Neuronal stem cell (in vitro differentiated cells): ENCODE results near the gene GRID1.

Experiments
- DNase-seq: peaks from one replicate; pipeline ENCODE4 v3.0.0-alpha.2; 2013; ENCODE audit warnings: low spot score
- H2AFZ ChIP-seq: one replicate; pipeline ENCODE4 v1.6.1; 2013; ENCODE audit warnings: mild to moderate bottlenecking, low read length, inconsistent platforms
- H2AK5ac ChIP-seq: 2 replicates; pipeline ENCODE4 v1.6.1; 2013; ENCODE audit warnings: low read depth, mild to moderate bottlenecking, inconsistent platforms, low read length, moderate library complexity, mixed read lengths
- H2BK120ac ChIP-seq: 2 replicates; pipeline ENCODE4 v1.6.1; 2013; ENCODE audit warnings: low read depth, mild to moderate bottlenecking, inconsistent platforms, low read length, moderate library complexity, mixed read lengths
- H2BK12ac ChIP-seq: one replicate; pipeline ENCODE4 v1.6.1; 2013; ENCODE audit warnings: low read length, inconsistent platforms
- H2BK15ac ChIP-seq: 2 replicates; pipeline ENCODE4 v1.6.1; 2013; ENCODE audit warnings: mild to moderate bottlenecking, low read length, inconsistent platforms, mixed read lengths
- H2BK5ac ChIP-seq: one replicate; pipeline ENCODE4 v1.6.1; 2013; ENCODE audit warnings: inconsistent platforms, mild to moderate bottlenecking, low read length, moderate library complexity
- H3K14ac ChIP-seq: one replicate; pipeline ENCODE4 v1.6.1; 2013; ENCODE audit warnings: low read length, inconsistent platforms
- H3K18ac ChIP-seq: 2 replicates; pipeline ENCODE4 v1.6.1; 2013; ENCODE audit warnings: low read length, inconsistent platforms
- H3K23ac ChIP-seq: 2 replicates; pipeline ENCODE4 v1.6.1; 2013; ENCODE audit warnings: low read depth, mild to moderate bottlenecking, mixed read lengths, low read length, inconsistent platforms; ENCODE audit not compliant: poor library complexity
- H3K27ac ChIP-seq: replicated peaks from 3 replicates; pipeline ENCODE4 v1.5.1; 2013; ENCODE audit warnings: low read length, inconsistent platforms
- H3K27me3 ChIP-seq, 3 experiments: 2 replicates each; pipeline ENCODE4 v1.6.1; 2013; ENCODE audit warnings: low read length in 3 of 3, mild to moderate bottlenecking in 2 of 3, inconsistent platforms in 1 of 3, low read depth in 1 of 3, mixed read lengths in 1 of 3, moderate library complexity in 1 of 3; ENCODE audit not compliant: control insufficient read depth in 3 of 3, insufficient read depth in 3 of 3
- H3K36me3 ChIP-seq, 2 donors: replicated peaks in 1 of 2; 2 replicates each; pipeline ENCODE4 v1.6.1; 2013; ENCODE audit warnings: low read length in 2 of 2; ENCODE audit not compliant: control insufficient read depth in 2 of 2, insufficient read depth in 2 of 2
- H3K4ac ChIP-seq: 2 replicates; pipeline ENCODE4 v1.6.1; 2013; ENCODE audit warnings: inconsistent platforms, mild to moderate bottlenecking, low read length, moderate library complexity
- H3K4me1 ChIP-seq, 2 donors: 1 replicate in 1 of 2; 2 replicates in 1 of 2; pipeline ENCODE4 v1.6.1; 2013; ENCODE audit warnings: low read length in 2 of 2, low read depth in 1 of 2; ENCODE audit not compliant: control insufficient read depth in 2 of 2, insufficient read depth in 1 of 2
- H3K4me2 ChIP-seq: one replicate; pipeline ENCODE4 v1.6.1; 2013; ENCODE audit warnings: mild to moderate bottlenecking, low read length, inconsistent platforms; ENCODE audit not compliant: insufficient read depth, poor library complexity, severe bottlenecking
- H3K4me3 ChIP-seq, 2 donors: 2 replicates each; pipeline ENCODE4 v1.5.1; 2013; ENCODE audit warnings: low read length in 2 of 2, mild to moderate bottlenecking in 2 of 2, inconsistent platforms in 1 of 2, moderate library complexity in 1 of 2
- H3K79me1 ChIP-seq: one replicate; pipeline ENCODE4 v1.6.1; 2013; ENCODE audit warnings: low read depth, mild to moderate bottlenecking, inconsistent platforms, low read length, moderate library complexity
- H3K9ac ChIP-seq: one replicate; pipeline ENCODE4 v1.6.1; 2013; ENCODE audit warnings: mild to moderate bottlenecking, low read depth, low read length, inconsistent platforms; ENCODE audit not compliant: poor library complexity
- H3K9me3 ChIP-seq, 2 donors: replicated peaks in 1 of 2; 2 replicates each; pipeline versions ENCODE3 to v1.6.1; 2013; ENCODE audit warnings: low read length in 2 of 2, mild to moderate bottlenecking in 2 of 2, inconsistent platforms in 1 of 2, low read depth in 1 of 2, mixed read lengths in 1 of 2, moderate library complexity in 1 of 2; ENCODE audit not compliant: control insufficient read depth in 2 of 2, insufficient read depth in 1 of 2
- H4K8ac ChIP-seq: one replicate; pipeline ENCODE4 v1.6.1; 2013; ENCODE audit warnings: low read depth, mild to moderate bottlenecking, inconsistent platforms, low read length, moderate library complexity
- H4K91ac ChIP-seq: one replicate; pipeline ENCODE4 v1.6.1; 2013; ENCODE audit warnings: low read length, low read depth, mild to moderate bottlenecking, inconsistent platforms; ENCODE audit not compliant: poor library complexity
- WGBS, 2 donors: extraction: QIAGEN DNeasy Blood & Tissue Kit; methylation state at CpG; one replicate each; pipeline ENCODE4 v1.1.7; 2013; ENCODE audit warnings: missing lambda C conversion rate in 2 of 2, mixed read lengths in 1 of 2; ENCODE audit not compliant: insufficient read length in 2 of 2, insufficient replicate concordance in 1 of 2; ENCODE audit errors: extremely low coverage in 2 of 2; 5-methylcytosine and 5-hydroxymethylcytosine counted together

GRID1 gene

GRCh38 chr10:86347856-86348255 is 18.7 kb downstream of the GRID1 start:
- no peaks in the 10 kb centered on the region for H3K79me1 ChIP-seq
- H2AFZ ChIP-seq = no peak overlapping the region
- H2BK5ac ChIP-seq = no peak overlapping the region
- H3K4me2 ChIP-seq = no peak overlapping the region
- H3K36me3 ChIP-seq = no peaks in the 10 kb centered on the region
- H2BK15ac ChIP-seq = peak overlapping the region; percentile 74
- no peak overlapping the region for H2AK5ac ChIP-seq
- H2BK12ac ChIP-seq = peak overlapping the region; percentile 14
- H3K27me3 ChIP-seq = peaks cover 0 to 21% (median 0%) of the 10 kb centered on the region in 3 experiments
- H3K9ac ChIP-seq = no peak overlapping the region
- H3K4me1 ChIP-seq = peaks cover 0 to 19% of the 10 kb centered on the region in 2 donors
- no peak overlapping the region for H3K14ac ChIP-seq
- no peak overlapping the region for H2BK120ac ChIP-seq
- whole genome bisulfite sequencing, 2 donors = no CpG with 5 or more reads among the region's 6 CpGs
- no peak overlapping the region for H4K8ac ChIP-seq
- H3K9me3 ChIP-seq = no peaks in the 10 kb centered on the region
- no peak overlapping the region for H3K4ac ChIP-seq
- no peak overlapping the region for H3K18ac ChIP-seq
- no peak overlapping the region for H3K4me3 ChIP-seq
- H4K91ac ChIP-seq = no peak overlapping the region
- no peak overlapping the region for H3K27ac ChIP-seq
- H3K23ac ChIP-seq = no peak overlapping the region
- no peak for DNase-seq

GRCh38 chr10:86346799-86347665 is 19.6 kb downstream of the GRID1 start:
- no CpG with 5 or more reads among the region's 11 CpGs for WGBS, 2 donors
- Histone ChIP-seq H2BK12ac (no peak overlapping the region), H3K36me3 (no peaks in the 10 kb centered on the region), H2BK15ac (no peak overlapping the region), H3K23ac (no peak overlapping the region), H2BK120ac (no peak overlapping the region), H2AK5ac (no peak overlapping the region), H3K4me2 (no peak overlapping the region), H2AFZ (no peak overlapping the region), H3K4me3 (no peak overlapping the region), H3K9me3 (no peaks in the 10 kb centered on the region), H4K91ac (no peak overlapping the region), H3K4ac (no peak overlapping the region), H3K27me3 (peaks cover 0 to 22% (median 0%) of the 10 kb centered on the region in 3 experiments), H3K18ac (peak overlapping the region; percentile 54), H3K14ac (no peak overlapping the region), H3K79me1 (no peaks in the 10 kb centered on the region), H2BK5ac (no peak overlapping the region), H4K8ac (no peak overlapping the region), H3K9ac (no peak overlapping the region), H3K4me1 (peaks cover 0 to 19% of the 10 kb centered on the region in 2 donors), H3K27ac (no peak overlapping the region)
- DNase-seq = no peak

GRCh38 chr10:86345859-86346798 is 20.5 kb downstream of the GRID1 start:
- no peak for DNase-seq
- Histone ChIP-seq H2AFZ (no peak overlapping the region), H4K91ac (no peak overlapping the region), H3K18ac (peak overlapping the region; percentile 61), H3K4ac (no peak overlapping the region), H3K4me1 (peaks cover 0 to 17% of the 10 kb centered on the region in 2 donors), H3K23ac (no peak overlapping the region), H2AK5ac (no peak overlapping the region), H4K8ac (no peak overlapping the region), H3K4me3 (no peak overlapping the region), H2BK12ac (no peak overlapping the region), H3K4me2 (no peak overlapping the region), H3K9me3 (no peaks in the 10 kb centered on the region), H3K27me3 (peaks cover 0 to 28% (median 0%) of the 10 kb centered on the region in 3 experiments), H2BK120ac (no peak overlapping the region), H3K9ac (no peak overlapping the region), H3K36me3 (no peaks in the 10 kb centered on the region), H3K79me1 (no peaks in the 10 kb centered on the region), H3K27ac (no peak overlapping the region), H2BK15ac (no peak overlapping the region), H3K14ac (no peak overlapping the region), H2BK5ac (no peak overlapping the region)
- no CpG with 5 or more reads among the region's 13 CpGs for WGBS, 2 donors
